DOHH2 (cell line): Measurements from ENCODE around the gene OBP2B.
"Not testable (repeated sequence)": the region's sequence is repeated elsewhere in the genome, so short reads cannot be mapped to it uniquely, and the experiment has no call there.

ENCODE experiments used
- H3F3A ChIP-seq: fragments of 200-600 bp; sonication (generic), shearing (Covaris generic); 2 replicates; pipeline ENCODE4 v1.6.0; 2016; ENCODE audit warnings: antibody characterized with exemption, mild to moderate bottlenecking; ENCODE audit not compliant: control insufficient read depth, insufficient read depth
- H3K27ac ChIP-seq: fragments of 200-600 bp; sonication (generic); 2 replicates; pipeline ENCODE4 v1.5.1; 2014; ENCODE audit warnings: low read depth, mild to moderate bottlenecking, low read length, moderate library complexity
- H3K27me3 ChIP-seq: fragments of 200-600 bp; sonication (generic); 2 replicates; pipeline ENCODE4 v1.6.1; 2014; ENCODE audit warnings: mild to moderate bottlenecking, low read length, mixed read lengths; ENCODE audit not compliant: control insufficient read depth
- H3K36me3 ChIP-seq: fragments of 200-600 bp; sonication (generic); 2 replicates; pipeline ENCODE4 v1.6.1; 2014; ENCODE audit warnings: mild to moderate bottlenecking, low read length, moderate library complexity, mixed read lengths; ENCODE audit not compliant: control insufficient read depth
- H3K4me1 ChIP-seq: fragments of 200-600 bp; sonication (generic); 2 replicates; pipeline ENCODE4 v1.6.1; 2014; ENCODE audit warnings: mild to moderate bottlenecking, low read length, mixed read lengths; ENCODE audit not compliant: control insufficient read depth
- H3K4me2 ChIP-seq: fragments of 200-600 bp; sonication (generic); 2 replicates; pipeline ENCODE4 v1.6.0; 2014; ENCODE audit warnings: mild to moderate bottlenecking, low read length, moderate library complexity
- H3K4me3 ChIP-seq: fragments of 200-600 bp; sonication (generic); 2 replicates; pipeline ENCODE4 v1.5.1; 2014; ENCODE audit warnings: mild to moderate bottlenecking, low read length, mixed read lengths
- H3K79me2 ChIP-seq: fragments of 200-600 bp; sonication (generic); 2 replicates; pipeline ENCODE4 v1.6.1; 2014; ENCODE audit warnings: mild to moderate bottlenecking, low read length, mixed read lengths; ENCODE audit not compliant: control insufficient read depth
- H3K9me2 ChIP-seq: fragments of 200-600 bp; sonication (generic); replicated peaks from 2 replicates; pipeline ENCODE4 v1.6.1; 2014; ENCODE audit warnings: mild to moderate bottlenecking, low read length, mixed read lengths; ENCODE audit not compliant: control insufficient read depth
- H3K9me3 ChIP-seq: fragments of 200-600 bp; sonication (generic); 2 replicates; pipeline ENCODE4 v1.6.1; 2014; ENCODE audit warnings: antibody characterized with exemption, low read length, mixed read lengths; ENCODE audit not compliant: control insufficient read depth, insufficient read depth
- H4K20me1 ChIP-seq: fragments of 200-600 bp; sonication (generic); 2 replicates; pipeline ENCODE4 v1.6.0; 2014; ENCODE audit warnings: low read depth, mild to moderate bottlenecking, antibody characterized with exemption, low read length, moderate library complexity; ENCODE audit not compliant: control insufficient read depth, insufficient read depth
- EZH2phosphoT487 ChIP-seq: fragments of 200-600 bp; sonication (generic); IDR thresholded peaks from 2 replicates; pipeline ENCODE4 v1.6.1; 2017; ENCODE audit warnings: borderline replicate concordance, mild to moderate bottlenecking, antibody characterized with exemption, low read length, moderate library complexity, mixed read lengths
- TF ChIP-seq, protein P1 (sequence below): fragments of 200-600 bp; sonication (generic); IDR thresholded peaks from one replicate; pipeline ENCODE4 v1.5.1; 2014; ENCODE audit warnings: antibody characterized with exemption, mild to moderate bottlenecking, low read depth, low read length; ENCODE audit not compliant: poor library complexity, severe bottlenecking

OBP2B gene

DNA sequence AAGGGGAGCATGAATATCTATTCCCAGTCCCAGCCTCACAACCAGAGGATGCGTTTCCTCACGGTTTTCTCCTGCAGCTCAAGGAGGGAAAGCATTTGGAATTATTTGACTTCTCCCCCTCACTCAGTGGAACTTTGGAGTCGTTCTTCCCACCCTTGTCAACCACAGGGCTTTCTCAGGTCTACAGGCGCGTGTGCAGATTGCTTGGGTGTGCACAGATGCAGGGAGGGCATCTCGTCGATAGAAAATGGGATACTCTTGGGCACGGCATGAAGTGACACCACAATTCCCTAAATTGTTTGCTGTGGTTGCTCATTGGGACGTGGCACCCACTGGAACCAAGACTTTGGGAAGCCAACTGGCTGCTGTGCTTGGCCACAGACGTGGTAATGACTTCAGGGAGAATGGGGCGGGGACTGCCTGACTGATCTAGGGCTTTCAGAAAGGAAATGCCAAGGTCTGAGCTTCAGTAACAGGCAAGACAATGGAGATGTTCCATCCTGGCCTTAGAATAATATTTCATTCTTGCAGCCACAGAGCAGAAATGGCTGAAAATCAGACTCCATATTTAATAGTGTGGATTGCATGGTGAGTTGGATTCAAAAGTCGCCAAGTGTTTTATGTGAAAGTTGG lies 12.2 kb upstream of the OBP2B start:
- Histone ChIP-seq H3K79me2 (no peaks in the 10 kb centered on the region), H3K27ac (no peak overlapping the region), H3K36me3 (no peaks in the 10 kb centered on the region), H4K20me1 (no peaks in the 10 kb centered on the region), H3K4me1 (no peaks in the 10 kb centered on the region), H3K27me3 (peaks cover 8% of the 10 kb centered on the region; the same call in 1 of the 2 replicates), H3F3A (no peaks in the 10 kb centered on the region), H3K9me2 (no peaks in the 10 kb centered on the region), H3K9me3 (no peaks in the 10 kb centered on the region), H3K4me2 (no peak overlapping the region), H3K4me3 (no peak overlapping the region)
- TF ChIP-seq EZH2phosphoT487, result no peak
- TF ChIP-seq, protein P1, sequence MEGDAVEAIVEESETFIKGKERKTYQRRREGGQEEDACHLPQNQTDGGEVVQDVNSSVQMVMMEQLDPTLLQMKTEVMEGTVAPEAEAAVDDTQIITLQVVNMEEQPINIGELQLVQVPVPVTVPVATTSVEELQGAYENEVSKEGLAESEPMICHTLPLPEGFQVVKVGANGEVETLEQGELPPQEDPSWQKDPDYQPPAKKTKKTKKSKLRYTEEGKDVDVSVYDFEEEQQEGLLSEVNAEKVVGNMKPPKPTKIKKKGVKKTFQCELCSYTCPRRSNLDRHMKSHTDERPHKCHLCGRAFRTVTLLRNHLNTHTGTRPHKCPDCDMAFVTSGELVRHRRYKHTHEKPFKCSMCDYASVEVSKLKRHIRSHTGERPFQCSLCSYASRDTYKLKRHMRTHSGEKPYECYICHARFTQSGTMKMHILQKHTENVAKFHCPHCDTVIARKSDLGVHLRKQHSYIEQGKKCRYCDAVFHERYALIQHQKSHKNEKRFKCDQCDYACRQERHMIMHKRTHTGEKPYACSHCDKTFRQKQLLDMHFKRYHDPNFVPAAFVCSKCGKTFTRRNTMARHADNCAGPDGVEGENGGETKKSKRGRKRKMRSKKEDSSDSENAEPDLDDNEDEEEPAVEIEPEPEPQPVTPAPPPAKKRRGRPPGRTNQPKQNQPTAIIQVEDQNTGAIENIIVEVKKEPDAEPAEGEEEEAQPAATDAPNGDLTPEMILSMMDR, result no peak

GRCh38 chr9:133218049-133218975 lies 9.3 kb upstream of the OBP2B start:
- not testable (repeated sequence) for H3K9me3 ChIP-seq, H3F3A ChIP-seq, H3K79me2 ChIP-seq, H3K4me1 ChIP-seq, H3K27ac ChIP-seq, H3K4me2 ChIP-seq, H4K20me1 ChIP-seq, H3K4me3 ChIP-seq, H3K9me2 ChIP-seq, H3K36me3 ChIP-seq
- H3K27me3 ChIP-seq, result peaks cover 15% of the 10 kb centered on the region

GRCh38 chr9:133217333-133217988 lies 8.4 kb upstream of the OBP2B start:
- not testable (repeated sequence) for H3K4me1 ChIP-seq, H3K9me2 ChIP-seq, H4K20me1 ChIP-seq, H3K9me3 ChIP-seq, H3K36me3 ChIP-seq, H3K4me2 ChIP-seq, H3K79me2 ChIP-seq, H3F3A ChIP-seq, H3K4me3 ChIP-seq, H3K27ac ChIP-seq
- H3K27me3 ChIP-seq, result peaks cover 11% of the 10 kb centered on the region

DNA sequence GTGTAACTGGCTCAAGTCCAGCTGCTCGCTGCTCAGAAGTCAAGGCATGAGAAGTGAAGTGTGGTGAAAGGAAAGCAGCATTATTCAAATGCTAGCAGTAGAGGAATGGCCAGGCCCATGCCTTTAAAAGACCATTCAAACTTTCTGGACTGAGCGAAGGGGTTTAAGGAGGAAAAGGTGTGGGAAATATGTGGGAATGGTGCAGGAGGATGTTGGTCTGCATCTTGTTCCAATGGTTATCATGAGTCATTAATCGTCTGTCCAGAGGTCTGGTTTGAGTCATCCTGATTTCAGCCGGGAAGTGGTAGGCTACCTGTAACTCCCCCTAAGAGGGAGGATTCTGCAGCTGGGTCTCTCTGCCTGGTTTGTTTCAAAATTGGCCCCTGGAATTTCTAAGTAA lies 5.2 kb upstream of the OBP2B start:
- not testable (repeated sequence) for H3K79me2 ChIP-seq, H3K9me3 ChIP-seq, H4K20me1 ChIP-seq, H3K4me2 ChIP-seq, H3F3A ChIP-seq, H3K9me2 ChIP-seq, H3K27ac ChIP-seq, H3K36me3 ChIP-seq, H3K4me3 ChIP-seq, H3K4me1 ChIP-seq
- H3K27me3 ChIP-seq, result peaks cover 11% of the 10 kb centered on the region
